GM21367 (cell line): ENCODE results near the gene PDPK1.
"Not testable (repeated sequence)": the region's sequence is repeated elsewhere in the genome, so short reads cannot be mapped to it uniquely, and the experiment has no call there.

Experiments
- ATAC-seq: cut with Tn5 transposase; IDR thresholded peaks from one replicate; pipeline ENCODE4 v1.9.1; 2021; ENCODE audit not compliant: unreplicated experiment

Gene PDPK1

DNA sequence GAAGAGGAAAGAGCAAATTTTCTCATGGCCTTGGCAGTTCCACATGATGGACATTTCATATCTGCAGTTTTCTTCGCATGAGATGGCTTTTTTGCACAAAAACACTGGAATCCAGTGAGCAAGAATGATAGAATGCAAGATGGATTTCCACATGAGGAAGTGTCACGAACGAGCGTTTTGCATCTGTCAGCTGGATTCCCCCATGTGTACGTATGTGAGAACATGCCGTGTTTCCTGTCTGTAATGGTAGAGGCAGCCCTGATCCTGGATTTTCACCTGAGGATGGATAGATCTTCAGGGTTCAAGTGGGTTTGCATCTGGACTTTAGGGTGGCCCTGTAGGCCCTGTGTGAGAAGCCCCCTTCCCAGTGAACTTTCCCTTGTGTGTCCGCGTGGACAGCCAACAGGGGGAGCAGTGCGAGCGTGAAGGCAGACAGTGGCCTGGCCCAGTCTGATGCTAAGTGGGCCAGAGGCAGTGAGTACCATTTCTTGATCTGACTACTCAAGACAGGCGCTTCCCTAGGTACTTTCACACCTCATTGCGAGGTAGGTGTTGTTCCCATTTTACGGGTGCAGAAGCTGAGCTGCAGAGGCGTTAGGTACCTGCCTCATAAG lies 2.1 kb downstream of the PDPK1 start:
- ATAC-seq = not testable (repeated sequence)

DNA sequence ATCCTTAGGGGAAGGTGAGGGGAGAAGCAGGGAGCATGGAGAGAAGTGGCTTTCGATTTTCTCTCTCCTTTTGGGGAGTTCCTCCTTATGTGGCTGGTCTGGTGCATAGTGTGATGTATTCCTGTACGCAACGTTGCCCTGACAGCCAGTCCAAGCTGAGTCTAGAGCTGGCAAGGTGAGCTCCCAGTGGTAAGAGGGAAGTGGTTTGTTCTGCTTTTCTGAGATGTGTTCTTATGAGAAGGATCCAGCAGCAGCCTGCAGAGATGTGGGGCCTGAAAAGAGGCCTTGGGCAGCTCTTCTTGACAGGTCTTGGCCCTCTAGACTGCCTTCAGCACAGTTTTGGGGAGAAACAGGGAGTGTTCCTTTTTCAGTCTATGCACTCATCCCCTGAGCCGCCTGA lies 3.1 kb downstream of the PDPK1 start:
- not testable (repeated sequence) for ATAC-seq

DNA sequence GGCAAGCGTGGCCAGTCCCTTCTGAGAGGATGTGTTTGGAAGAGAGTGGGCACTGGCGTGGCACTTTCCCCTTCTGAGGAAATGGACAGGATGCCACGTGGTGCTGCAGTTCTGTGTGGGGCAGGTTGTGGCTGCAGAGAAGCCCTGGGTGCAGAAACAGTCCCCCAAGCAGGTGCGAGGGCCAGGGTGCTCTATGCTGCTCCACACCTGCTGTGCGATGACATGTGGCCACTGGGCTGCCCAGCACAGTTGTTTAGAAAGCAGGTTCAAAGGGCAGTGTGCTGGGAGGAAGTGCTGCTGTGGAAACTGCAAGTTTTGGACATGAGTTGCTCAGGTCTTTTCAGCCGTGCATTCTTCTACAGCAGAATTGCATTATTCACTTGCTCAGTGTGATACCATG lies 3.6 kb downstream of the PDPK1 start:
- not testable (repeated sequence) for ATAC-seq

DNA sequence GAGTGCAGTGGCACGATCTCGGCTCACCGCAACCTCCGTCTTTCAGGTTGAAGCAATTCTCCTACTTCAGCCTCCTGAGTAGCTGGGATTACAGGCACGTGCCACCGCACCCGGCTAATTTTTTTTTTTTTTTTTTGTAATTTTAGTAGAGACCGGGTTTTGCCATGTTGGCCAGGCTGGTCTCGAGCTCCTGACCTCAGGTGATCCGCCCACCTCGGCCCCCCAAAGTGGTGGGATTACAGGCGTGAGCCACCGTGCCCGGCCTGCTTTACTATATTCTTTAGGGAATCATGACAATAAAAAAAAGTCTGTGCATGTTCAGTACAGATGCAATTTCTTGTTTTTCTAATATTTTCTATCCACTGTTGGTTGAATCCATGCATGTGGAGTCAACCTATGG lies 6.0 kb downstream of the PDPK1 start:
- ATAC-seq = not testable (repeated sequence)

DNA sequence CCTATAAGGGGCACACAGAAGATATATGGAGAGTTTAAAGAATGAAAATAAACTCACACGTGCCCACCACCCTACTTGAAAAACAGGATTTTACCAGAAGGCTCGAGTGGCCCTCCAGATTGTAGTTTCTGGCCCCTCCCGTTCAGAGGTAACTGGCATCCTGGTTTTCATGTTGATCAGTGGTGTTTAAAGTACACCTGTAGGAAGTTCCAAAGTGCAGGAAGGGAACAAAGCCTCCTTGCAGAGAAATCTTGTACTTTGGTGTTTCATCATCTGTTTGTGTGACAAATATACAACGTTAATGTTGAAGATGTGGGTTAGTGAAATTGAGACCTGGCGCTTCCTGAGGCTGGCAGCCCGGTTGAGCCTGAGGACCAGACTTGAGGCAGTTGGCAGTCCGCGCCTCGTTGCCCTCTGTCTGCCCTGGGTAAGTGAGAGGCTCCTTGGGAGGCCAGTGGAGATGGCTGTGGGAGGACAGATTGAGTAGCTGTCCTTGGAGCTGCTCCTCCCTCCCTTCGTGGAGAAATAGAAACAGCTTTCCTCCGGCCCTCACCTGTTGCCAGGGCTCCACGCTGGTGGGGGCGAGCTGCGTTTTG lies 12.6 kb downstream of the PDPK1 start:
- not testable (repeated sequence) for ATAC-seq

DNA sequence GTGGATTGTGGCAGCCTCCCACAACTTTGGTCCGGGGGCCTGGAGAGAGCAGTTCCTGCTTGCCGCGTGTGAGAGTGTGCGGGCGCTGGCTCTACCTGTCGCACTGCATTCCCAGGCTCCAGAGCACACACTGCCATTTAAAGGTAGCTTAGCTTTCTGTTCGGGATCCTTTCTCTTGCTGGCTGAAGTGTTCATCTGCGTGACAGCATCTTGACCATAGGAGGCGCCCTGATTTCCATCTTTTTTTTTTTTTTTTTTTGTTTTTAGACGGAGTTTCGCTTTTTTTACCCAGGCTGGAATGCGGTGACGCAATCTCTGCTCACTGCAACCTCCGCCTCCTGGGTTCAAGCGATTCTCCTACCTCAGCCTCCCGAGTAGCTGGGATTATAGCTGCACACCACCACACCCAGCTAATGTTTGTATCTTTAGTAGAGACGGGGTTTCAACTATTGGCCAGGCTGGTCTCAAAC lies 13.6 kb downstream of the PDPK1 start:
- ATAC-seq = not testable (repeated sequence)

DNA sequence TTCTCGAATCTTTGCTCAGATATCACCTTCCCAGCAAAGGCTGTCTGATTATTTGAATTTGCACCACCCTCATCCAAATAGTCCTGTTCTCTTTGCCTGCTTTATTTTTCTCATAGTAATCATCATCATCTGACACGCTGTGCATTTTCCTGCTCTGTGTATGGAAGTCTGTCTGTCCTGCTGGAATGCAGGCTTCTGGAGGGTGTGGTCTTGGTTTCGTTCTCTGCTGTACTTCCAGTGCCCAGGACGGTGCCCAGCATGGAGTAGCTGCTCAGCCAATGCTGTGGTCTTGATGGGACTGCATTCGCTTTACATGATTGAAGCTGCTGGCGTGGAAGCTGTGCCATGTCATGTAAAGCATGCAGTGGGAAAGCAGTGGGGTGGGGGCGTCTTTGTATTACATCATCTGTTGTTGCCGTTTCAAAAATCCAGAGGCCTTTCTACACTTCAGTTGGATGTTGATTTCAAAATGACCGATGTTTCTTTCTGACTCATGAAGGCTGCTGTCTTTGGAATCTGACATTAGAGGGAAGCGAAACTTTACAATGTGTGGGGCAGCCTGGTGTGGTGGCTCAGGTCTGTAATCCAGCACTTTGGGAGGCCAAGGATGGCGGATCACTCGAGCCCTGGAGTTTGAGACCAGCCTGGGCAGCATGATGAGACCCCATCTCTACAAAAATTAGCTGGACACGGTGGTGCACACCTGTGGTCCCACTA lies 17.0 kb downstream of the PDPK1 start:
- ATAC-seq = not testable (repeated sequence)

DNA sequence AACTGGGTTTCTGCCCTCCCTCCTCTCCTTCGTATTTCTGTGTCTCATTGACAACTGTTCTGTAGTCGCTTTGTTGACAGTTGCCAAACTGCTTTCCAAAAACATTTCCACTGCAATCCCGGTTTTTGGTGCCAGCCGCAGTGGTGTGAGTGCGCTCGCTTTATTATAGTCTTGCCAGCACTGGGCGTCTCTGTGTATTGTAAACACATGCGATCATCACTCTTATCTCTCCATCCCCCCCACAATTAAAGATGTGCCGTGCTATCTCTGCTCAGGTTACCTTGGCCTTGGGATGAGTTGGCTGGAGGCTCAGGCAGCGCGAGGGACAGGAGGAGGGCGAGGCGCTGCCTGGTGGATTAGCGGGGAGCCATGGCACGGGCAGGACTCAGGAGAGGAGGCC lies 19.3 kb downstream of the PDPK1 start:
- not testable (repeated sequence) for ATAC-seq

DNA sequence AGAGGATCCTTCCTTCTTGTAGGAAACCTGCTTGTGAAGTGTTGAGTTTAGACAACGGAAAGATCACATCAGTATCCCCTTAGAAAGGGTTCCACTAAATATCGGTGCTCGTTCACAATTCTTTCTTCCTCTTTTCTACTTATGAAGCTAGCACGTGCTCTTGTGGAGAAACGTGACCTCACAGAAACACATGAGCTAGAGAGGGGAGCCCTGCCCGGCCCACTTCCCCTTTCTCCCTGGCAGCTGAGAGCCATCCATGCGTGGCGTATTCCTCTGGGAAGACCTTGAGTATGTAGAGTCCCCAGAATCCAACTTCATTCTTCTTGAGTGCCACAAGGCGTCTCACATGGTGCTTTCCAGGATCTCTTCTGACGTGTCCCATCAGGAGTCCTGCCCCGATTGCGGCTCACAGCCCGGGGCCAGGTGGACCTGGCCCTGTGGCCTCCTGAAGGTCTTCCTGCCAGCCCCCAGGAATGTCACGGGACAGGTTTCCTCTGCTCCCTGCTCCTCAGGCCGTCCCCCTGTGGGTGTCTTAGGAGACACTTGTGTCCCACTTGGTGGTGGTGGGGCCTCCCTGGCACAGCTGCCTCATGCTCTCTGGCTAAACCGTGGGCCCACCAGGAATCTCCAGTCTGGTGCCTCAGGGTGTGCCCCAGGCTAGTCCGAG lies 22.4 kb downstream of the PDPK1 start:
- peak; percentile 54 for ATAC-seq

DNA sequence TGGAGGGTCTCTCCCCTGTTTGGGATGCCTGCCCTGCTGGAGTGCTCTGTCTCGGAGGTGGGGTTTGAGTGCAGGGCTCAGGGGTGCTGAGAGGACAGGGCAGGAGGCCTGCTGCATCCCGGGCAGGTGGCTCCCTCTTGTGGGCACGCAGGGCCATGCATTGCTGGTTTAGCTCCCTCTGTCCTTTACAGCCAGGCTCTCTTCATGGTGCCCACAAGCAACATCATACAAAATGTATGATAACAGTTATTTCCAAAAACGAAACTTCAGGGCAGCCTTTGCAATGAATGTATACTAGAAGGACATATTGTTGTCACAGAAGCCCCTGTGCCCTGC lies 22.9 kb downstream of the PDPK1 start:
- ATAC-seq = peak; percentile 37

DNA sequence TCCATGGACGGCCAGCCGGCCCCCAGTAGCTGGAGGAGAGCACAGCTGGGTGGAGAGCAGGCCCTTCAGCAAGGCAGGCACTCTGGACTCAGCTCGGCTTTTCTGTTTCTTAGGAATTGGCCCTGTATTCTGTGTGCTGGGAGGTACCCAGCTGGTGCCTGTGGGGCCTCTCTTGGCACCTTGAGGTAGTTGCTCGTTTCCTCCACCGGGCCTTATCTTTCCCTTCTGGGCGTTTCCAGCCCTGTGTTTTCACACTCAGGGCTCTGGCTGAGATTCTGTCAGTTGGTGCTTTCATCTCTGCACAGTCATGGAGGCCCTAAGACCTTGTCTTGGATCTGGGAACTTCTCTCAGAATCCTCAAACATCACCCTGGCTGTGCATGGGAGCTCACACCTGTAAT lies 29.7 kb downstream of the PDPK1 start:
- ATAC-seq = not testable (repeated sequence)

DNA sequence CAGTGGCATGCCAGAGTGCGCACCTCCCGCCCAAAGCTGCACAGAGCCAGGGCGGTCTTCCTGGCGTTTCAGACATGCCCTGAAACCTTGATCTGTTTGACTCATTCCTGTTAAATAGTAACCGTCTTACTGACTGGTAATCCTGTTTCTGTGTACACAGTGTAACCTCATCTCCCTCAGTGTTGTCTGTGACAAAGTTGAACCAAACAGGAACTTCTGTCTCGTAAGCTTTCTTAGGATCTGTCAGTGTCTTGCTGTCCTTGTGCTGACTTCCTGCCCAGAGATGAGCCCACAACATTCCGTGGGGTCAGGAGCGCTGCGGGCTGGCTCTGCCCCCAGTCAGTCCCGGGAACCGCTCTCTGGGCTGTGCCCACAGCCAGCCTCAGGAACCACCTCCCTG lies 30.8 kb downstream of the PDPK1 start:
- not testable (repeated sequence) for ATAC-seq

DNA sequence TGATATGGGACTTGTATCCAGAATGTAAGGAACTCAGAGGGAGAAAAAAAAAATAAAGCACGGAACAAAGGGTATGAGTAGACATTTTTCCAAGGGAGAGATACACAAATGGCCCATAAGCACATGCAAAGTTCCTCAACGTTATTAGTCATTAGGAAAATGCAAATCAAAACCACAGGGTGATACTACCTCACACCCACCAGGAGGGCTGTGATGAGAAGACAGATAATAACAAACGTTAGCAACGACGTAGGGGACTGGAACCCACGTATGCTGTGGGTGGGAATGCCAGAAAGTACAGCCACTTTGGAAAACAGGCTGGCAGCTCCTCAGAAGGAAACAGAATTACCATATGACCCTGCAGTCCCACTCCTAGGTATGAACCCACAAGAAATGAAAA lies 34.9 kb downstream of the PDPK1 start:
- ATAC-seq = not testable (repeated sequence)

DNA sequence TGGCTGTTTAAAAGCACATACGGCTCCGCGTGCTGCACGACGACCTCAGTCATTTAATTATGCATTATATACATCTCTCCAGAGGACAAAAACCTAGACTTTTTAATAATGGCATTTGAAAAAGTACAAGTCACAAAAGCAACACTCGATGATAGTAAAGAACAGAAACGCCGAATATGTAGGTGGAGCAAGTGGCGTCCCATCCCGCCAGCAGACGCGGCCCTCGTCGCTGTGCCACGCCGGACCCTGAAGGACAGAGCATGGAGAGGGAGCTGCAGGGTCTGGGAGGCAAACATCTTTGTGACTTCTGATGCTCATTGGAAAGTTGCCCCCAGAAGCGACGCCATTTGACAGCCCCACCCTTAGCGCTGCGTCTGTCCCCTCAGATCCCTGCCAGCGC lies 38.0 kb downstream of the PDPK1 start:
- ATAC-seq = not testable (repeated sequence)

DNA sequence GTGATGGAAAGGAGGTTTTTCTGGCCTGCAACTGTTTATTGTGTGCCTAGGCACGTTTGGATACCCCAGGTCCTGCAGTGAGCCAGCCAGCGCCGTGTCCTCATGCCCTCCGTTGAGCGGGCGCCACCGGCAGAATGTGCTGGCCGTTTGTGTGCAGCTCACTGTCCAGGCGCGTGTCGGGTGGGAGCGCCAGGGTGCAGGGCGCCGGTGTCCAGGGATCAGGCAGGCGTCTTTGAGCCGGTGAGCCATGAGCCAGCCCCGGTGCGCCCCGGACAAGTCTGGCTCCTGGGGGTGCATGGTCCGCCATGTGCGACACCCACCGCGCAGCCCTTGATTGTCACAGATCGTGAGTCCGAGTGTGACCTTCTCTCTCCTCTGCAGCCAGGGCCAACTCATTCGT lies 39.2 kb downstream of the PDPK1 start:
- not testable (repeated sequence) for ATAC-seq

DNA sequence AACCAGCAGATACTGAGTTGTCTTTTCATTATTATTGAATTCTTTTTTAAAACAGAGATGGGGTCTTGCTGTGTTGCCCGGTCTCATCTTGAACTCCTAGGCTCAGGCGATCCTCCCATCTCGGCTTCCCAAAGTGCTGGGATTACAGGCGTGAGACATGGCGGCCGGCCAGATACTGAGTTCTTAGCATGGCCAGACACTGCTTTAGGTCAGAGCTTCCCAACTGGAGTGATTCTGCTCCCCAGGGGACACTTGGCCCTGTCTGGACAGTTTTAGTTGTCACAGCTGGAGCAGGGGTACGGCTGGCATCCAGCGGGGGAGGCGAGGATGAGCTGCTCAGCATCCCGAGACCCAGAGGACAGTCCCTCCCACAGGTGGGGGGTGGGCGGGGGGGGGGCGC lies 41.1 kb downstream of the PDPK1 start:
- ATAC-seq = not testable (repeated sequence)

DNA sequence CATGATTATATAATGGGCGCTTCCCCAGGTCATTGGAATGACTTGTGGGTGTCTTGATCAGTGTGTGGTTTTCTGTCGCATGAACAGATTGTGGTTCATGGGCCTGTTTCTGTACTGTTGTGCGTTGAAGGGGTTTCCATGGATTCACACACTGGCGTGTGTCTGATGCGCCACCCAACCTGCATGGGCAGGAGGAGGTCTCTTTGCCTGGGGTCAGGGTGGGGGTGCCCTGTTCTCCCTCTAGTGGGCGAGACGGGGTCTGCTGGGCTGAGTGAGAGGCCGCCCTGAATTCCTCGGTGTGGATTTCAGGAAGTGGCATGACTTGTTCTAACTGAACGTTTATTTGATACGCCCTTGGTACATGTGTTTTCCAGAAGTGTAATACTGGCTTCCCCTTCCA lies 42.3 kb downstream of the PDPK1 start:
- not testable (repeated sequence) for ATAC-seq

DNA sequence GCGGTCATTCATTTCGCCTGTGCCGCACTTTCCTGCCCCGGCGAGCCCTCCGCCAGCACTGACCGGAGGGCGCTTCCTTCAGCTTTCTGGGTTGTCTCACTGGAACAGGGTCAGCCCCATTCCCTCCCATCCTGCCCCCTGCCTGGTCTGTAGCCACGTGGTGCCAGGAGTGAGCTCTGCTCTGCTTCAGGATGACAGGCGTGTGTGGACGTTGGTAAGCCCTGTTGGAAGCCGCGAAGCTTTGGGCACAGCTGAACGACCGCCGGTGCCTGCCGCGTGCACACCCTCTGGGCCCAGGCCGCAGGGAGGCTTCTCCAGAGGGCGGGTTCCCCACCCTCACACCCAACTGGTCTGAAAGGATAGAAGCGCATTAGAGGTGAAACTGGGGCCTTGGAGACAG lies 43.0 kb downstream of the PDPK1 start:
- ATAC-seq = not testable (repeated sequence)

DNA sequence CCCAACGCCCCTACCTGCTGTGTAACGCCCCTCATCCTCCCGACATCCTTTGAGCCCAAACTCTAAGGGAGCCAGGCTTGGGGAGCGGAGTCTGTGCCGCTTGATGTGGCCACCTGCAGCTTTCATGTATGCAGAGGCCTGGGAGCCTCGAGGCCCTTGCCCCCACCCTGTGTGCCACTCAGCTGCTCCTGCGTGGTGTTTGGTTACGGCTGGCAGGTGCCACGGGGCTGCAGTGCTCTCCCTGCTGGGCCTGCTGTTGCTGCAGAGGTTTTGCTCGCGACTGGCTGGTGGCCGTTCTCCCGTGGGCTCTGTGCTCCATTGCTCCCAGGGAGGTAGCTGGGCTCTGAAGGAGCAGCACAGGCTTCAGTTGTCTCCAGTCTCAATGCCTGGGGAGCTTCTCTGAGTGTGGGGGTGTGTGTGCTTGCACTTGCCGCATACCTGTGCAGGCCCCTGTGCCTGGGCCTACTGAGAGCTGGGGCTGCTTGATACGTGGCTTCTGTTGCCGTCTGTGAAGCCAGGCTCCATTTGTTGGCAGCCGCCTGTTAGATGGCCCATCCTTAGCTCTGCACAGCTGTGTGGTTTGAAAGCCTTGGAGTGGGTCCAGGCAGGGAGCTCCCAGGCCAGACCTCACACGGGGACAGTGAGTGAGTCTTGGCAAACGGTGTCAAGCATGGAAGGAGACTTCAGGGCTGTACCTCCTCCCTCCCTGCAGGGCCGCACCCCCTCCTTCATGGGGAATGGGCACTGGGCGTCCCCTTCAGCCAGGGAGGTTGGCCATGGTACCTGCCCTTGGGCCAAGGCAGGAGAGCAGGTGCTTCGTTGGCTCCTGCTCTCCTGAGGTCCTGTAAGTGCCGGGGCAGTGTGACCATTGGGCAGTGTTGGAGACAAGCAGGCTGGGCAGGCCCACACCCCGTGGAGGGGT lies 47.2 kb downstream of the PDPK1 start:
- no peak for ATAC-seq

DNA sequence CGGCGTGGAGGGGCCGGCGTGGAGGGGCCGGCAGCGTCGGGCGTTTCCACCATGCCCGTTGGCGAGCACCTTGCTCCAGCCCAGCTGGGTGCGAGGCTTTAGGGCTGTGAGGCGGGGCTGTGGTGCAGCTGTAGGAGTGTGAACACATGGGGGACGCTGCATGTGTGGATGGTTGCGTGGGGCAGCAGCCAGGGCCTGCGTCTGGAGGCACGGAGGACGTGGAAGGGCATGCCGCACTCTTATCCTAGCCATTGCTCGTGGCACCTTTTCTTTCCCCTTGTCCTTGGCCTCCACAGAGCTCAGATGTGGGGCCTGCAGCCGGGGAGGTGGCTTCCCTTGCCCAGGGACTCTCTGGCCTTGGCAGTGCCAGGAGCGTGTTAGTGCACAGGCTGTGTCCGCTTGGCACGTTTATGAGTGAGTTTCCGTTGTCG lies 47.8 kb downstream of the PDPK1 start:
- no peak for ATAC-seq

DNA sequence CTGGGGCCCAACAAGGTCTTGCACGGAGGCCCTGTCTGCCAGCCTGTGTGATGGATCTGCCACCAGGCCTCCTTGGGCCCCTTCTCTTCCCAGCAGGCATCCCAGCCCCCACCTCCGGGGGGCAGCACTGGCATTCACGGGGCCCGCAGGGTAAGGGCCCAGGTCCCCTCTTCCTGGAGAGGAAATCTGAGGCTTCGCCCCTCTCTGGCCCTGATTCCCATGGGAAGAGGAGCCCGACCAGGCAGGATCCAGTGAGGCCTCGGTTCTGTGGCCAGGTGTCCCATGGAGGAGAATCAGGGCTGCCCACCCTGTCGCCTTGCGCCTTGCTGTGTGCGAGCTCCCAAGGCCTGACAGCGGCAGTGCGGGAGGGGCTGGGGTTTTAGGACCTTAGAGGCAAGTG lies 48.4 kb downstream of the PDPK1 start:
- ATAC-seq = no peak
